ENCODE data around the gene GSG1L. TPM values are rescaled to one million over a fixed set of nuclear protein-coding genes. Genes with fewer than 3 reads are reported as not detected.
"Not testable (repeated sequence)": the region's sequence is repeated elsewhere in the genome, so short reads cannot be mapped to it uniquely, and the experiment has no call there.

The GSG1L gene
- total RNA-seq, 8 experiments from 2014 or later = 0.25 to 1.5 (median 0.74) TPM

GRCh38 chr16:27752241-27752640, 311.3 kb downstream of the GSG1L start:
- in situ Hi-C loops (cut with MboI; ENCODE audit: low pct_unique_long_range_greater_than_20kb in 2 of 9, low sequenced_read_pairs in 9 of 9, unreplicated experiment in 9 of 9) = no loop called here
- Histone ChIP-seq H3K27ac (no peak overlapping the region), H3K4me1 (replicated peaks in 1 of 2) (peaks cover 0 to under 1% of the 10 kb centered on the region in 2 donors), H3K4me3 (no peak overlapping the region)
- 79 to 100% (median 100%) methylated on average over 1 to 4 of the region's 4 CpGs; no CpG with 5 or more reads in 3 of the 10 experiments for WGBS, 10 experiments
- no peak for ATAC-seq (replicated peaks in 6 of 8)

GRCh38 chr16:27751676-27752075, 311.8 kb downstream of the GSG1L start:
- Histone ChIP-seq H3K4me3 (no peak overlapping the region), H3K4me1 (replicated peaks in 1 of 2) (no peaks in the 10 kb centered on the region), H3K27ac (no peak overlapping the region)
- in situ Hi-C loops (cut with MboI; ENCODE audit: low pct_unique_long_range_greater_than_20kb in 2 of 9, low sequenced_read_pairs in 9 of 9, unreplicated experiment in 9 of 9) = no loop called here
- WGBS, 10 experiments = 64 to 100% (median 100%) methylated on average over 1 to 3 of the region's 9 CpGs; no CpG with 5 or more reads in 5 of the 10 experiments
- ATAC-seq (replicated peaks in 6 of 8) = no peak

- ATAC-seq (replicated peaks in 6 of 8) = peak in 2 of 8 experiments; percentile 73 to 85
- Histone ChIP-seq H3K4me1 (replicated peaks in 1 of 2) (peaks cover 0 to 2% of the 10 kb centered on the region in 2 donors), H3K27ac (no peak overlapping the region), H3K4me3 (no peak overlapping the region)
- 0 to 100% (median 78%) methylated on average over 1 to 3 of the region's 4 CpGs; no CpG with 5 or more reads in 3 of the 10 experiments for WGBS, 10 experiments
- in situ Hi-C loops (cut with MboI; ENCODE audit: low pct_unique_long_range_greater_than_20kb in 2 of 9, low sequenced_read_pairs in 9 of 9, unreplicated experiment in 9 of 9) = no loop called here
Observed at GRCh38 chr16:27751233-27751632, 312.3 kb downstream of the GSG1L start.

- WGBS, 10 experiments = 80 to 100% (median 96%) methylated on average over 1 to 10 of the region's 16 CpGs; no CpG with 5 or more reads in 2 of the 10 experiments
- peaks cover 0 to 2% of the 10 kb centered on the region in 2 donors for H3K4me1 ChIP-seq (replicated peaks in 1 of 2)
- in situ Hi-C loops (cut with MboI; ENCODE audit: low pct_unique_long_range_greater_than_20kb in 2 of 9, low sequenced_read_pairs in 9 of 9, unreplicated experiment in 9 of 9) = no loop called here
- ATAC-seq (replicated peaks in 6 of 8) = no peak
- no peak overlapping the region for H3K27ac ChIP-seq
- no peak overlapping the region for H3K4me3 ChIP-seq
Observed at GRCh38 chr16:27749946-27750345, 313.6 kb downstream of the GSG1L start.

GRCh38 chr16:27749547-27749875, 314.0 kb downstream of the GSG1L start:
- no peak for ATAC-seq (replicated peaks in 6 of 8)
- 89 to 100% (median 98%) methylated on average over 4 to 9 of the region's 16 CpGs; no CpG with 5 or more reads in 7 of the 10 experiments for WGBS, 10 experiments
- H3K27ac ChIP-seq = no peak overlapping the region

GRCh38 chr16:27748868-27749546, 314.5 kb downstream of the GSG1L start:
- H3K4me3 ChIP-seq = no peak overlapping the region
- no peak overlapping the region for H3K27ac ChIP-seq
- 15 to 100% (median 56%) methylated on average over 2 to 8 of the region's 12 CpGs; no CpG with 5 or more reads in 1 of the 10 experiments for WGBS, 10 experiments
- peaks cover 0 to 2% of the 10 kb centered on the region in 2 donors for H3K4me1 ChIP-seq (replicated peaks in 1 of 2)
- in situ Hi-C loops (cut with MboI; ENCODE audit: low pct_unique_long_range_greater_than_20kb in 2 of 9, low sequenced_read_pairs in 9 of 9, unreplicated experiment in 9 of 9) = no loop called here
- peak; percentile 59 to 84 (median 76) for ATAC-seq (replicated peaks in 6 of 8)

More at GRCh38 chr16:27749547-27749875, 314.0 kb downstream of the GSG1L start:
- in situ Hi-C loops (cut with MboI; ENCODE audit: low pct_unique_long_range_greater_than_20kb in 2 of 9, low sequenced_read_pairs in 9 of 9, unreplicated experiment in 9 of 9) = no loop called here
- no peak overlapping the region for H3K4me3 ChIP-seq
- peaks cover 0 to 2% of the 10 kb centered on the region in 2 donors for H3K4me1 ChIP-seq (replicated peaks in 1 of 2)

- peak in 1 of 8 experiments; percentile 19 for ATAC-seq (replicated peaks in 6 of 8)
- in situ Hi-C loops (cut with MboI; ENCODE audit: low pct_unique_long_range_greater_than_20kb in 2 of 9, low sequenced_read_pairs in 9 of 9, unreplicated experiment in 9 of 9) = no loop called here
- WGBS, 10 experiments = 79 to 100% (median 91%) methylated on average over 4 to 8 of the region's 14 CpGs; no CpG with 5 or more reads in 6 of the 10 experiments
- Histone ChIP-seq H3K4me1 (replicated peaks in 1 of 2) (peaks cover 0 to 2% of the 10 kb centered on the region in 2 donors), H3K27ac (no peak overlapping the region), H3K4me3 (no peak overlapping the region)
Observed at GRCh38 chr16:27747946-27748345, 315.6 kb downstream of the GSG1L start.

GRCh38 chr16:27746076-27746855, 317.2 kb downstream of the GSG1L start:
- H3K4me1 ChIP-seq (replicated peaks in 1 of 2) = peaks cover 0 to 2% of the 10 kb centered on the region in 2 donors
- WGBS, 10 experiments = 60 to 97% (median 90%) methylated on average over 2 to 9 of the region's 18 CpGs; no CpG with 5 or more reads in 1 of the 10 experiments
- ATAC-seq (replicated peaks in 6 of 8) = peak in 5 of 8 experiments; percentile 48 to 82 (median 56)
- in situ Hi-C loops (cut with MboI; ENCODE audit: low pct_unique_long_range_greater_than_20kb in 2 of 9, low sequenced_read_pairs in 9 of 9, unreplicated experiment in 9 of 9) = no loop called here
- no peak overlapping the region for H3K4me3 ChIP-seq
- no peak overlapping the region for H3K27ac ChIP-seq

- WGBS, 10 experiments = 46 to 100% (median 93%) methylated on average over 1 to 3 of the region's 3 CpGs; no CpG with 5 or more reads in 2 of the 10 experiments
- peaks cover 0 to 2% of the 10 kb centered on the region in 2 donors for H3K4me1 ChIP-seq (replicated peaks in 1 of 2)
- H3K27ac ChIP-seq = no peak overlapping the region
- no peak for ATAC-seq (replicated peaks in 6 of 8)
- in situ Hi-C loops (cut with MboI; ENCODE audit: low pct_unique_long_range_greater_than_20kb in 2 of 9, low sequenced_read_pairs in 9 of 9, unreplicated experiment in 9 of 9) = no loop called here
- no peak overlapping the region for H3K4me3 ChIP-seq
Observed at GRCh38 chr16:27745348-27745747, 318.2 kb downstream of the GSG1L start.

- no peak for ATAC-seq (replicated peaks in 6 of 8)
Observed at GRCh38 chr16:27743963-27744362, 319.6 kb downstream of the GSG1L start.

GRCh38 chr16:27743001-27743400, 320.5 kb downstream of the GSG1L start:
- 67 to 100% (median 93%) methylated on average over 1 to 3 of the region's 3 CpGs; no CpG with 5 or more reads in 1 of the 10 experiments for WGBS, 10 experiments
- H3K4me3 ChIP-seq; H3K27ac ChIP-seq; in situ Hi-C loops (cut with MboI; ENCODE audit: low pct_unique_long_range_greater_than_20kb in 2 of 9, low sequenced_read_pairs in 9 of 9, unreplicated experiment in 9 of 9); ATAC-seq (replicated peaks in 6 of 8); H3K4me1 ChIP-seq (replicated peaks in 1 of 2): not testable (repeated sequence)

More at GRCh38 chr16:27743963-27744362, 319.6 kb downstream of the GSG1L start:
- Histone ChIP-seq H3K4me1 (replicated peaks in 1 of 2) (peaks cover 2 to 4% of the 10 kb centered on the region in 2 donors), H3K27ac (no peak overlapping the region), H3K4me3 (no peak overlapping the region)
- 36 to 100% (median 94%) methylated on average over 2 to 5 of the region's 5 CpGs; no CpG with 5 or more reads in 2 of the 10 experiments for WGBS, 10 experiments
- in situ Hi-C loops (cut with MboI; ENCODE audit: low pct_unique_long_range_greater_than_20kb in 2 of 9, low sequenced_read_pairs in 9 of 9, unreplicated experiment in 9 of 9) = no loop called here

GRCh38 chr16:27742333-27742732, 321.2 kb downstream of the GSG1L start:
- no peak for ATAC-seq (replicated peaks in 6 of 8)
- Histone ChIP-seq H3K27ac (no peak overlapping the region), H3K4me1 (replicated peaks in 1 of 2) (peaks cover 2 to 4% of the 10 kb centered on the region in 2 donors), H3K4me3 (no peak overlapping the region)
- WGBS, 10 experiments = 90 to 100% (median 100%) methylated on average over 1 to 4 of the region's 5 CpGs; no CpG with 5 or more reads in 6 of the 10 experiments
- in situ Hi-C loops (cut with MboI; ENCODE audit: low pct_unique_long_range_greater_than_20kb in 2 of 9, low sequenced_read_pairs in 9 of 9, unreplicated experiment in 9 of 9) = no loop called here
